SK-N-SH treated with all-trans-retinoic acid at 6 μM for 48 hours (cell line): Measurements from ENCODE around the gene ACP3.

ENCODE experiments used
- ARNTL ChIP-seq: fragments of 450-650 bp; formaldehyde crosslinking; IDR thresholded peaks from 2 replicates; pipeline ENCODE4 v1.5.0; 2020; ENCODE audit warnings: low read depth, mild to moderate bottlenecking, moderate library complexity, borderline replicate concordance
- PPARA ChIP-seq: fragments of 250-450 bp; sonication (Bioruptor Pico); IDR thresholded peaks from 2 replicates; pipeline ENCODE4 v1.5.0; 2020; ENCODE audit warnings: mild to moderate bottlenecking, borderline replicate concordance
- RARB ChIP-seq: fragments of 250-450 bp; sonication (Bioruptor Pico); IDR thresholded peaks from 2 replicates; pipeline ENCODE4 v1.8.0; 2021; ENCODE audit warnings: mild to moderate bottlenecking, moderate library complexity
- SNAI2 ChIP-seq: fragments of 250-450 bp; sonication (Bioruptor Pico); IDR thresholded peaks from 2 replicates; pipeline ENCODE4 v1.5.0; 2020; ENCODE audit warnings: mild to moderate bottlenecking, moderate library complexity
- TF ChIP-seq, protein P1 (sequence below): fragments of 250-450 bp; sonication (Bioruptor Pico); IDR thresholded peaks from 2 replicates; pipeline ENCODE4 v1.5.1; 2020; ENCODE audit warnings: low read depth, mild to moderate bottlenecking, moderate library complexity

DNA sequence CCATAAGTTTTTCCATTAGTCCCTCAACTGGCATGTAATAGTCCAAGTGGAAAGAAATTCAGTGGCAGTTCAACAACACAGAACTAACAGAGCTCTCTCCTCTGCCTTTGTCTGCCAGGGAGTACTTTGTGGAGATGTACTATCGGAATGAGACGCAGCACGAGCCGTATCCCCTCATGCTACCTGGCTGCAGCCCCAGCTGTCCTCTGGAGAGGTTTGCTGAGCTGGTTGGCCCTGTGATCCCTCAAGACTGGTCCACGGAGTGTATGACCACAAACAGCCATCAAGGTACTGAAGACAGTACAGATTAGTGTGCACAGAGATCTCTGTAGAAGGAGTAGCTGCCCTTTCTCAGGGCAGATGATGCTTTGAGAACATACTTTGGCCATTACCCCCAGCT, 39.4 kb downstream of the ACP3 start:
- TF ChIP-seq RARB (no peak), SNAI2 (CRISPR knock-in tag) (no peak), ARNTL (no peak), PPARA (CRISPR knock-in tag) (no peak)
- TF ChIP-seq, protein P1, sequence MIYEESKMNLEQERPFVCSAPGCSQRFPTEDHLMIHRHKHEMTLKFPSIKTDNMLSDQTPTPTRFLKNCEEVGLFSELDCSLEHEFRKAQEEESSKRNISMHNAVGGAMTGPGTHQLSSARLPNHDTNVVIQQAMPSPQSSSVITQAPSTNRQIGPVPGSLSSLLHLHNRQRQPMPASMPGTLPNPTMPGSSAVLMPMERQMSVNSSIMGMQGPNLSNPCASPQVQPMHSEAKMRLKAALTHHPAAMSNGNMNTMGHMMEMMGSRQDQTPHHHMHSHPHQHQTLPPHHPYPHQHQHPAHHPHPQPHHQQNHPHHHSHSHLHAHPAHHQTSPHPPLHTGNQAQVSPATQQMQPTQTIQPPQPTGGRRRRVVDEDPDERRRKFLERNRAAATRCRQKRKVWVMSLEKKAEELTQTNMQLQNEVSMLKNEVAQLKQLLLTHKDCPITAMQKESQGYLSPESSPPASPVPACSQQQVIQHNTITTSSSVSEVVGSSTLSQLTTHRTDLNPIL (CRISPR knock-in tag) = no peak
